Caco-2 (cell line): ENCODE results near the gene TRIM24. TPM values are rescaled to one million over a fixed set of nuclear protein-coding genes. Genes with fewer than 3 reads are reported as not detected.

Experiments
- BruUV-seq: library from RNA; stranded (reverse); fragments of 400-500 nt; replicated peaks from 2 replicates; lab custom pipeline; 2021; lab: Mats Ljungman, UMichigan
- CTCF ChIA-PET: fragments of 300-600 bp; sonication (Branson Sonifier 250); formaldehyde crosslinking; loops from one replicate; lab custom pipeline; 2022; ENCODE audit warnings: antibody characterized with exemption; lab: Charles Lee
- POLR2A ChIA-PET: fragments of 300-600 bp; sonication (Branson Sonifier 250); formaldehyde crosslinking; loops from one replicate; lab custom pipeline; 2022; ENCODE audit warnings: antibody characterized with exemption; lab: Charles Lee
- DNase-seq, 2 experiments: peaks; one replicate each; pipeline versions ENCODE4 v3.0.0 to v3.0.0-alpha.2; 2020 to 2022
- H3K27me3 ChIP-seq: replicated peaks from 2 replicates; pipeline ENCODE4 v1.6.0; 2011; ENCODE audit warnings: low read length; ENCODE audit not compliant: control insufficient read depth, insufficient read depth
- H3K36me3 ChIP-seq: 2 replicates; pipeline ENCODE4 v1.5.1; 2011; ENCODE audit warnings: low read length; ENCODE audit not compliant: control insufficient read depth, insufficient read depth
- H3K4me1 ChIP-seq: fragments of 250-450 bp; sonication (Bioruptor Pico); 2 replicates; pipeline ENCODE4 v1.5.1; 2020; ENCODE audit warnings: mild to moderate bottlenecking
- H3K4me3 ChIP-seq: 2 replicates; pipeline ENCODE4 v1.5.1; 2011; ENCODE audit warnings: low read depth, mild to moderate bottlenecking, control low read depth, low read length
- H3K9me3 ChIP-seq: fragments of 250-450 bp; sonication (Bioruptor Pico); 2 replicates; pipeline ENCODE4 v1.5.1; 2020; ENCODE audit warnings: mild to moderate bottlenecking, moderate library complexity
- H3K27ac Mint-ChIP-seq: one replicate; pipeline ENCODE4 v1.8.0; 2022; ENCODE audit warnings: mixed read lengths; ENCODE audit not compliant: unreplicated experiment
- H3K27me3 Mint-ChIP-seq: one replicate; pipeline ENCODE4 v1.8.0; 2022; ENCODE audit warnings: mixed read lengths; ENCODE audit not compliant: insufficient read depth, unreplicated experiment
- H3K36me3 Mint-ChIP-seq: one replicate; pipeline ENCODE4 v1.8.0; 2022; ENCODE audit warnings: mild to moderate bottlenecking, mixed read lengths; ENCODE audit not compliant: insufficient read depth, unreplicated experiment
- H3K4me1 Mint-ChIP-seq: one replicate; pipeline ENCODE4 v1.8.0; 2022; ENCODE audit warnings: low read depth, mixed read lengths; ENCODE audit not compliant: unreplicated experiment
- H3K4me3 Mint-ChIP-seq: one replicate; pipeline ENCODE4 v1.8.0; 2022; ENCODE audit warnings: mild to moderate bottlenecking, moderate library complexity, mixed read lengths; ENCODE audit not compliant: unreplicated experiment
- H3K9me3 Mint-ChIP-seq: one replicate; pipeline ENCODE4 v1.8.0; 2022; ENCODE audit warnings: mixed read lengths; ENCODE audit not compliant: unreplicated experiment
- CTCF ChIP-seq, 2 experiments: fragments of 200-600 bp in 1 of 2; IDR thresholded peaks; 1 replicate in 1 of 2; 2 replicates in 1 of 2; pipeline versions ENCODE4 v1.5.1 to v1.8.0; 2011 to 2022; ENCODE audit warnings: antibody characterized with exemption in 1 of 2, control low read depth in 1 of 2, inconsistent platforms in 1 of 2, low read depth in 1 of 2, low read length in 1 of 2, mild to moderate bottlenecking in 1 of 2, moderate library complexity in 1 of 2; ENCODE audit not compliant: insufficient read depth in 1 of 2, severe bottlenecking in 1 of 2, unreplicated experiment in 1 of 2
- intact Hi-C: fragments of 100-400 bp; cut with micrococcal nuclease; formaldehyde crosslinking; loops from one replicate; pipeline ENCODE4 v1.10.0; 2022; ENCODE audit not compliant: unreplicated experiment
- total RNA-seq: library from RNA; stranded (reverse); gene quantifications from 2 replicates; pipeline ENCODE4 v1.2.3, GENCODE V29; 2022

TRIM24 gene
- total RNA-seq, 1 experiment from 2014 or later, result 58.2 TPM

GRCh38 chr7:138625849-138626230, 165.8 kb downstream of the TRIM24 start:
- no peak overlapping the region for H3K27ac Mint-ChIP-seq
- no peak for DNase-seq
- no peaks in the 10 kb centered on the region for H3K4me1 ChIP-seq
- H3K27me3 ChIP-seq, result no peaks in the 10 kb centered on the region
- H3K36me3 Mint-ChIP-seq, result no peaks in the 10 kb centered on the region
- no peaks in the 10 kb centered on the region for H3K9me3 Mint-ChIP-seq
- no peaks in the 10 kb centered on the region for H3K4me1 Mint-ChIP-seq
- BruUV-seq, result no TSS peak
- CTCF ChIA-PET, result no interaction called here
- H3K4me3 ChIP-seq, result no peak overlapping the region
- intact Hi-C loops, result no loop called here
- no peaks in the 10 kb centered on the region for H3K27me3 Mint-ChIP-seq
- no peak overlapping the region for H3K4me3 Mint-ChIP-seq
- no peak for TF ChIP-seq CTCF (IDR thresholded peaks at IDR 0.05; ENCODE audit: insufficient read depth in 1 of 2, low read depth in 1 of 2, low read length in 1 of 2, severe bottlenecking in 1 of 2, unreplicated experiment in 1 of 2)
- H3K36me3 ChIP-seq, result no peaks in the 10 kb centered on the region
- POLR2A ChIA-PET, result no interaction called here
- H3K9me3 ChIP-seq, result no peaks in the 10 kb centered on the region

DNA sequence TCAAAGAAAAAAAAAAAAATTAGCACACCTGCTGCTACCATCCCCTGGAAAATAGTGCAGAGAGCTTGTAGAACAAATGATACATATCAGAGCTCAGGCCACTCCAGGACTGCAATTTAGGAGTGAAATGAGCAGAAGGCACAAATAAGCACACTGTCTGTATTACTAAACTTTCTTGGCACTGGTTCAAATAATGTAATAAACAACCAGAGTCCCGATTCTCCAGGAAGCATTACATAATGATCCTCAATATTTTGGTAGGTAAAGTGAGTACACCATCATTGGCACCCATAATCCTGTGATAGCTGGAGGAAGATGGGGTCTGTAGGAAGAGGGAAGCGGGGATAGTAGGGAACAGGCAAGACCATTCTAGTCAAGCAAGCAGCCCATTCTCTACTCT, 166.8 kb downstream of the TRIM24 start:
- no peaks in the 10 kb centered on the region for H3K27me3 ChIP-seq
- H3K9me3 ChIP-seq, result no peaks in the 10 kb centered on the region
- no peaks in the 10 kb centered on the region for H3K9me3 Mint-ChIP-seq
- no peak for TF ChIP-seq CTCF (IDR thresholded peaks at IDR 0.05; ENCODE audit: insufficient read depth in 1 of 2, low read depth in 1 of 2, low read length in 1 of 2, severe bottlenecking in 1 of 2, unreplicated experiment in 1 of 2)
- intact Hi-C loops, result no loop called here
- no peak overlapping the region for H3K4me3 ChIP-seq
- POLR2A ChIA-PET, result no interaction called here
- no peaks in the 10 kb centered on the region for H3K4me1 ChIP-seq
- H3K27ac Mint-ChIP-seq, result no peak overlapping the region
- CTCF ChIA-PET, result no interaction called here
- H3K27me3 Mint-ChIP-seq, result no peaks in the 10 kb centered on the region
- no peak overlapping the region for H3K4me3 Mint-ChIP-seq
- H3K36me3 ChIP-seq, result no peaks in the 10 kb centered on the region
- H3K4me1 Mint-ChIP-seq, result no peaks in the 10 kb centered on the region
- H3K36me3 Mint-ChIP-seq, result no peaks in the 10 kb centered on the region
- DNase-seq, result no peak
- BruUV-seq, result no TSS peak

DNA sequence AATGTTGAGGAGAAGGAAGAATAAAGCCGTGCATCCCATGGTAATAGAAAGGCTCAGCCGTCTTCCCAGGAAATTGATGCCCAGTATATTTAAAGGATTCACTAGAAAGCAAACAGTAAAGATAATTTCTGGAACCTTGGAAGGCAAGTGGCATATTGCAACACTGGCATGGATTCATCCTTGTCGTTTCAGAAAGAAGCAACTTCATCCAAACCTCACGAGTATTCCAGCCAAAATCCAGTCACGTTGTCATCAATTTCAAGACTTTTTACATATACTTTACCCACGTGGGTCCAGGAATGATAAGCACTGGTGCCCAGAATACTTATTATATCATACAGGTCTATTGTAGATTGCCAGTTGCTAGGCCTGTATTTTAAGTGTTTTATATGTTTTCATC, 167.3 kb downstream of the TRIM24 start:
- Mint-ChIP-seq H3K27me3 (no peaks in the 10 kb centered on the region), H3K36me3 (no peaks in the 10 kb centered on the region), H3K4me3 (no peak overlapping the region), H3K27ac (no peak overlapping the region), H3K9me3 (no peaks in the 10 kb centered on the region), H3K4me1 (no peaks in the 10 kb centered on the region)
- ChIA-PET CTCF (no interaction called here), POLR2A (no interaction called here)
- TF ChIP-seq CTCF (IDR thresholded peaks at IDR 0.05; ENCODE audit: insufficient read depth in 1 of 2, low read depth in 1 of 2, low read length in 1 of 2, severe bottlenecking in 1 of 2, unreplicated experiment in 1 of 2), result no peak
- no peak overlapping the region for H3K4me3 ChIP-seq
- H3K36me3 ChIP-seq, result no peaks in the 10 kb centered on the region
- H3K27me3 ChIP-seq, result no peaks in the 10 kb centered on the region
- no TSS peak for BruUV-seq
- no peak for DNase-seq
- no peaks in the 10 kb centered on the region for H3K4me1 ChIP-seq
- no peaks in the 10 kb centered on the region for H3K9me3 ChIP-seq
- intact Hi-C loops, result no loop called here
